GM19395 (cell line): ENCODE results near the gene CUL1.
A peak's percentile ranks its signal among the peaks of the same experiment; 100 is the strongest.

Experiments
- ATAC-seq: cut with Tn5 transposase; IDR thresholded peaks from one replicate; pipeline ENCODE4 v1.9.1; 2021; ENCODE audit warnings: mild to moderate bottlenecking, moderate library complexity; ENCODE audit not compliant: unreplicated experiment

Gene CUL1

GRCh38 chr7:148698397-148699023 lies at the start of gene CUL1:
Gene CUL1 (plus strand): TSS chr7:148698903. CDS start chr7:148730123, 31,220 bp downstream.
- ATAC-seq, result peak; percentile 70

- ATAC-seq, result no peak
These were observed 48.4 kb upstream of the CUL1 start for GRCh38 chr7:148650232-148650858.

GRCh38 chr7:148652773-148653172 lies 45.9 kb upstream of the CUL1 start:
- no peak for ATAC-seq

- no peak for ATAC-seq
These were observed 40.8 kb upstream of the CUL1 start for GRCh38 chr7:148657929-148658328.

- ATAC-seq, result no peak
These were observed 37.2 kb upstream of the CUL1 start for GRCh38 chr7:148661471-148661870.

- ATAC-seq, result no peak
These were observed 36.1 kb upstream of the CUL1 start for GRCh38 chr7:148662646-148663045.

- no peak for ATAC-seq
These were observed 34.4 kb upstream of the CUL1 start for GRCh38 chr7:148664324-148664723.

- no peak for ATAC-seq
These were observed 33.5 kb upstream of the CUL1 start for GRCh38 chr7:148665221-148665620.

GRCh38 chr7:148669927-148670326 lies 28.8 kb upstream of the CUL1 start:
- no peak for ATAC-seq

GRCh38 chr7:148670374-148670773 lies 28.3 kb upstream of the CUL1 start:
- ATAC-seq, result no peak

GRCh38 chr7:148670807-148671206 lies 27.9 kb upstream of the CUL1 start:
- no peak for ATAC-seq

GRCh38 chr7:148672041-148672440 lies 26.7 kb upstream of the CUL1 start:
- ATAC-seq, result no peak

GRCh38 chr7:148674689-148675088 lies 24.0 kb upstream of the CUL1 start:
- ATAC-seq, result no peak

- no peak for ATAC-seq
These were observed 22.4 kb upstream of the CUL1 start for GRCh38 chr7:148676291-148676690.

GRCh38 chr7:148681821-148682220 lies 16.9 kb upstream of the CUL1 start:
- no peak for ATAC-seq

GRCh38 chr7:148684289-148684830 lies 14.3 kb upstream of the CUL1 start:
- no peak for ATAC-seq

GRCh38 chr7:148686312-148686937 lies 12.3 kb upstream of the CUL1 start:
- no peak for ATAC-seq

GRCh38 chr7:148687555-148687954 lies 11.1 kb upstream of the CUL1 start:
- ATAC-seq, result no peak

GRCh38 chr7:148688526-148688925 lies 10.2 kb upstream of the CUL1 start:
- no peak for ATAC-seq

- ATAC-seq, result no peak
These were observed 5.1 kb upstream of the CUL1 start for GRCh38 chr7:148693651-148694050.

GRCh38 chr7:148694631-148695030 lies 4.1 kb upstream of the CUL1 start:
- ATAC-seq, result no peak

- ATAC-seq, result no peak
These were observed 2.8 kb upstream of the CUL1 start for GRCh38 chr7:148695953-148696352.
